NCI-H146 treated with DMSO at 0.1 percent for 48 hours (cell line): ENCODE results near the gene IGSF21.

Source experiments
- DNase-seq: peaks from one replicate; lab custom pipeline; 2025; ENCODE audit not compliant: unreplicated experiment; lab: John Stamatoyannopoulos, UW

IGSF21 gene

DNA sequence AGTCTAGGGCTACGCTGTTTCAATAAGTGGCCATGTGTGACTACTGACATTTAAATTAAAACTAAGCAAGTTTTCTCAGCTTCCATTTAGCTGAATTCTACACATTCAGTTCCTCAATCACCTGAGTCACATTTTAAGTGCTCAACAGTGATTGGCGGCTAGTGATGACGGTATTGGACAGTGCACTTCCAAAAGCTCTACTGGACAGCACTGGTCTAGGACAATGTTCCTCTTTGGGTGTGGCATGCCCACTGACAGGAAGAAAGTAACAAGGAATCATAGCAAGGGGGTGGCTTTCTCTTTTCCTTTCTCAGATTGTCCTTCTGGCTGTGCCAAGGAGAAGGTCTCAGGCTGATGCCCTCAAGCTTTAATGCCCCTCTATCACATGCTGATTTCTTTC lies 11.7 kb downstream of the IGSF21 start:
- DNase-seq = no peak

GRCh38 chr1:18119771-18120377 lies 12.3 kb downstream of the IGSF21 start:
- DNase-seq = no peak

DNA sequence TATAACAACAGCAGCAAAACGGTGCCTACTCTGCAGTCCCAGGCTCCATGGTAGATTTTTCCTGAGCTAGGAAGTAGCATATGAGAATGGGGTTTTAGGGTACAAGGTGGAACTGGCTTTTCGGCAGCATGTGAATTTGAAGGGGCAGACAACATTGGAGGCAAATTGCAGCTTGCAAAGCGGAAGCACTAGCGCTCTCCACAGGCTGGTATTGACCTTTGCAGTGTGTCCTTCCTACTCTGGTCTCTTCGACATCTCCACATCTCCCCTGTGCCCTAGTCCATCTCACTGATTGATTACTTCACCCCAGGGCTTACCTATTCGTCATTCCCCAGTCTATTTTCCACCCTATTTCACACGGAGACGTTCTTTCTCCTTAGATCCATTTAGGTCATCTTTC lies 13.0 kb downstream of the IGSF21 start:
- no peak for DNase-seq

DNA sequence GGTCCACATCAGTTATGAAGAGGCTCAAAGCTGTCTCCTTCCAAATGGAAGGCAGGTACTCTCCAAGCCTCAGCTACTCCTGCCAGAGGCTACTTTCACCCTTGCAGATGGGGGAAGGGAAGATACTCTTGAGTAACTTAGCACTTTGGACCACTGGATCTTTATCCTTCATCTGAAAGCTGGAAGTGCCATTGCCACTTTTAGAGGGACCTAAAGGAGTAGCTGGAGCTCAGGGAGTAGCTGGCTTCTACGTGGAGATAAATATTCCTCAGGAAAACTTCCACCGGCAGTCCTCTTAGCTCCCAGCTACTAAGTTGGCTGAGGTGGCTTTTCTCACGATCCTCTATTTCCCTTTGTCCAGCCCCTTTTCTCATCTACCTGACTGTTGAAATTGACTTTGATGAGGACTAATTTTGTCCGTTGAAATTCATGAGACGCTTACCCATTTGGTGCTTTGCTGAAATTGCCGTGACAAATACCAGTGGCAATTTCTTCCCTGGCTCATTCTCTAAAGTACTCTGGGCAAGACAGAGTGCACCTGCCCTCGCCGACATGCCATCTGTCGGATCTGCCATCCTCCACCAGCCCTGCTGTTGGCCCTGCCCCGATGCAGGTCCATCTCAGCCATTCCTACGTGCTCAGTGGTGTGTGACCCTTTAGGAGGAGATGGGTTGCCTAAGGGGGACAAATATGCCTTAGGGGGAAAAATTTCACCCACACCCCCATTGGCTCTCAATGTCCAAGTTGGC lies 13.6 kb downstream of the IGSF21 start:
- no peak for DNase-seq

DNA sequence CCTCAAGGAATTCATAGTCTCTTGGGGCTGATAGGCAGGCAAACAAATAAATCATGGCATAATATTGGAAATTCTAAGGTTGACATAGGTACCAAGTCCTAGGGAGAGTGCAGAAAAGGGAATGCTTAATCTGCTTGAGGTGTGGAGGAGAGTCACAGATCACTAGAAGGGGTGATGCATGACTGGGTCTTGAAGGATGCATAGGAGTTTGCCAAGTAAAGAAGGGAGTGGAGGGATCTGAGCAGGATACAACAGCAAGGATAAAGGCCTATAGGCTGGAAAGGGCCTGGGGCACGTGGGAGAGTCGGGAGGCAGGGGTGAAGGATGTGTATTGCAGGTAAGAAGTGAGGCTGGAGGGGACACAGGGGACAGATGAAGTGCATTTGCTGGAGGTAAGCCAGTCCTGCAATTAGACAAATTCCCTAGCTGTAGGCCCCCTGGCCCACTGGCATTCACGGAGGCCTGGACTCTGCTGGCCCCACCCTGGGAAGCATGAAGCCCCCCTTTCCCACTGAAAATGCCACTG lies 15.9 kb downstream of the IGSF21 start:
- DNase-seq = no peak

DNA sequence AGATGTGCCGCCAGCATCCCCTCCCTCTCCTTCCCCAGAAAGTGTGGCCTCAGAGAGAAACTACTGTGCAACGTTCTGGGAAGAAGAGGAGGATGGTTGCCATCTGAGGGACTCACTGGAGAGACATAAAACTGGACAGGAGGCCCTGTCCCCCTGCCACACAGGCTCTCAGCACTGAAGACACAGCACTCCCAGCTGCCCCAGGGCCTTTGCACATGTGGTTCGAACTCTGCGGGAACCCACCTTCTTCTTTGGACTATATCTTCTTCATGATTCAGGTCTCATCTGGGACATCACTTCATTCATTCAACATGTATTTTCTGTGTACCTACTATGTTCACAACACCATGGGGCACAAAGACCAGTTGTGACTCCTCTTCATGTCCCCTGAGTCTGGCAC lies 17.4 kb downstream of the IGSF21 start:
- DNase-seq = no peak

DNA sequence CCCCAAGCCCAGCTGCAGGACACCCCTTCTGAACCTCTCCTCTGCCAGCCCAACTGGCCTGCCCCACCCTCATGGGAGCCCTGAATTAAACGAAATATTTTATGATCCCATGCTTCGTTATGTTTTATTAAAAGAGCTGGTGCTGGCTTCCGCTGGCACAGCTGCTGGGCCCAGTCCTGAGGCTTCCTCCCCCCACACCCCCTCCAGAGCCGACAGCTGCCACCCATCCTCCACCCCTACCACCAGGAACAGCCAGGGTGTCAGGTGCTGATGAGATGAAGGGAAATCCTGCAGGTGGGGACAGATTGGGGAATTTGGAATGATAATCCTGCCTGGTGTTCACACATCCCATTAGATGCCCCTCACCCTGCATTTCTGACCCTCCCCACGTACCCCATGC lies 19.0 kb downstream of the IGSF21 start:
- DNase-seq = no peak

- no peak for DNase-seq
Observed at GRCh38 chr1:18128298-18128697, 20.7 kb downstream of the IGSF21 start.

DNA sequence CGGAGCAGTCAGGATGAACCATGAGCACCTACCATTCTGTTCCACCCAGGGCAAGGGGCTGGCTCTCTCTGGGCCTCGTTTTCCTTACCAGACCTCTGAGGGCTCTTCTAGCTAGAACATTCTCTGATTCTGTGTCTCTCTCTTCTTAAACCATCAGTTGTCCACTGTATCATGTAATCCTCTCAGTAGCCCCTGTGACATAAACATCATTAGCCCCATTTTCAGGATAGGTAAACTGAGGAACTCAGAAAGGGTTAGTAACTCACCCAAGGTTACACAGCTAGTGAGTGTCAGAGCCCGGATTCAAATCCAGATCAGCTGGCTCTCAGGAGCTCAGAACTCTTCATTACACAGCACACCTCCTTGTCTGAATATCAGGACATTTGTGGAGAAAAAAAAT lies 22.8 kb downstream of the IGSF21 start:
- DNase-seq = no peak

GRCh38 chr1:18132022-18132710 lies 24.6 kb downstream of the IGSF21 start:
- no peak for DNase-seq

DNA sequence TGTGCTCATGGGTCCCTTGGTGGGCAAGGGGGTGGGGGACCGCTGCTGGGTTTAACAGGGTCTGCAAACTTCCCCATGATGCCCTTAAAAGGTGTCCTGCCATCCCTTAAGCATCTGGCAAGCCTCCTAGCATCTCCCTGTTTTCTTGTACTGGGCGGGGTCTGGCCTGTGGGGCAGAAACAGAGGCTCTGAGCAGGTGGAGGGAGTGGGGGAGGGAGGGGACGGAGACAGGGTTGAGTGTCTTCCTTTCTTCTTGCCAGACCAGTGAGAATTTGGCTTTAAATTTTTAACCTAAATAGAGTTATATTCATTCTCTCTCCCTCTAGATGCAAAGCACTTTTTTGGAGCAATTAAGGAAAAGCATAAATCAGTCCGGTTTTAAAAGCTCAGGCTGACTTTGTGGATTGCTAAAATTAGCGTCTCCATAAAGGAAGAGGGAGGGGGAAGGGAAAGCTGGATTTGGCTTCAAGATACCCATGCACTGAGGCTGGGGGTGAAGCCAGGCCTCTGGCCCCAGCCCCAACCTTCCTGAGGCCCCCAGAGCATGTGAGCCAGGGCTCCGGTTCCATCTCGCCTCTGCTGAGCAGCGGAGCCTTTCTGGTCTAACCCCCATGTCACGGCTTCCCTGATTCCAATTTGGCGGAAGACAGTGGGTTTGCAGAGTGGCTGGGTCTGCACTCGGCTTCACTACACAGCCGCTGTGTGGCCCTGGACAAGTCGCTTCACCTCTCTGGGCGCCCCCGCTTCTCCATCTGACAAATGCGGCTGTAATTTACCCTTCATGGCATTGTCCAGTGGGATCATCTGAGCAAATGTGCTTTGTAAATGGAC lies 25.3 kb downstream of the IGSF21 start:
- no peak for DNase-seq

- no peak for DNase-seq
Observed at GRCh38 chr1:18134324-18135046, 26.9 kb downstream of the IGSF21 start.

DNA sequence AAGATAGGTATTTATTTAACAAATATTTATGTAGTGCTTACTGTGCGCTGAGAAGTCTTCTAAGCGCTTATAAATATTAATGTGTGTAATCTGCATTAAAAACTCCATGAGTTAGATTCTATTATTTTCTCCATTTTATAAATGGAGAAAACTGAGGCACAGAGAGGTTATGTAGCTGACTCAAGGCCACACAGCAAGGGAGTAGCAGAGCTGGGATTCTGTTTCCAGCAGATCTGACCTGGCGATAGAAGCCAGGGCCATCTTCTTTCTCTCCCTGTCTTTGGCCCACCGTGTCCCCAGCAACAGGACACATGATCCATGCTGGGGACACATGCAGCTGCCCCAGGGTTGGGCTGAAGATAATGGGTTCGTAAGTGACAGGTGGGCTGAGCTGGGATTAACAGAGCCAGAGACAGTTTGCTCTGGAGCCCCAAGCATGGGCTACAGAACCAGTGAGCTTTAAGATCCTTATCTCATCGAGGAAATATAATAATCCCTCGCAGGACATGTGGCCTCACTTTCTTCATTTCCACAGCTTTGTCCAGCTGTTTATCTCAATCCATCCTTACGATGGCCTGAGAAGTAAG lies 30.3 kb downstream of the IGSF21 start:
- DNase-seq = no peak

- no peak for DNase-seq
Observed at GRCh38 chr1:18139198-18139981, 31.8 kb downstream of the IGSF21 start.

DNA sequence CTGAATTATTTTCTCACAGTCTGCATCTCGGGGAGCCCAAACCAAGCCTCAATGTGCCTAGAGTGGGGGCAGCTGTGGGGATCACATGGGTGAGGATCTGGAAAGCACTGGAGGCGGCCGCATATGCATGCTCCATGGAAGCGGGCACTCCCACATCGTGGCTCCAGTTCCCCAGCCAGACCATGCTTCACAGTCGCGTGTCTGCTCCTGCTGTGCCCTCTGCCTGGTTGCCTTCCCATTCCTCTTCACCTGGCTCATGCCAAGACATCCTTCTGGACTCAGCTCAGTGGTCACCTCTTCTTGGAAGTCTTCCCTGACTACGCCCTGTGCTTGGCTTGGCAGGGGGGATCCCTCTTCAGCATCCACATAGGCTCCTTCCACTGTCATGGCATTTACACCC lies 32.8 kb downstream of the IGSF21 start:
- DNase-seq = no peak

- DNase-seq = no peak
Observed at GRCh38 chr1:18141661-18142060, 34.1 kb downstream of the IGSF21 start.

DNA sequence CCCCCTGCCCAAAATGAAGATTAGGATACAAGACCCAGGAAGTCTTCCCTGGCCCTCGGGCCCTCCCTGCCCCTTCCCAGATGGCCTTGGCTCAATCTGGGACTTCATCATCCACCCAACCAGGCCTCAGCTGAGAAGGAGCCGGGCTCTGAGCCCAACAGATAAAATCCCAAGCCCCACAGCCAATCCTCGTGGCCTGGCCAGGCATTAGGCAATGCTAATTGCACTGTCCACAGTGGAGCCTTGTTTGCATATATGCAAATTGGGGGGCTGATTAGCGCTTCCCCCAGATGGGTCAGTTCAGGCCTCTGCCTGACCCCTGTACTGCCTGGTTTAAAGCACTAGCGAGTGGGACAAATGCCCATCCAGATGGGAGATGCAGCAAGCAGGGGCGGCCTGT lies 34.9 kb downstream of the IGSF21 start:
- no peak for DNase-seq

- DNase-seq = no peak
Observed at GRCh38 chr1:18142969-18143368, 35.4 kb downstream of the IGSF21 start.

DNA sequence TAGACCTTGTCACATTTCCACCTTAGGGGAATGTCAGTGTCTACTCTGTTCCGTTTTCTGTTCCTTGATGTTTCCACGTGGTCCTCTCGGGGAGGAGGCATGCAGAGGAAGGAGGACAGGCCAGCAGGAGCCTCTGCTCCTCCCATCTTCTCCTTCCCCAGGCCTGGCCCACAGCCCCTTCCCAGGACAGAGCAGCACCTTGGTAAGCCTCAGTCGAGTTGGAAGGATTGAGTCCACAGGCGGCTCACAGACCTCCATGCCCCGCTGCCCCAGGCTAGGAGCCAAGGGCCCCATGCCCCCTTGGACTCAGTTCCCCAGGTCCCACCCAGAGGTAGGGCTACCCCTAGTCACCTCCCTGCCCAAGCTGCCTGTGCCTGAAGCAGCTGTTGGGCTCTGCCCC lies 36.5 kb downstream of the IGSF21 start:
- DNase-seq = no peak
